IPS-NIHi11 (cell line): Measurements from ENCODE around the gene SSH3.
A peak's percentile ranks its signal among the peaks of the same experiment; 100 is the strongest.

Experiments used
- DNase-seq: peaks from one replicate; pipeline ENCODE4 v3.0.0; 2012; ENCODE audit warnings: mixed read lengths, low spot score

Gene SSH3

DNA sequence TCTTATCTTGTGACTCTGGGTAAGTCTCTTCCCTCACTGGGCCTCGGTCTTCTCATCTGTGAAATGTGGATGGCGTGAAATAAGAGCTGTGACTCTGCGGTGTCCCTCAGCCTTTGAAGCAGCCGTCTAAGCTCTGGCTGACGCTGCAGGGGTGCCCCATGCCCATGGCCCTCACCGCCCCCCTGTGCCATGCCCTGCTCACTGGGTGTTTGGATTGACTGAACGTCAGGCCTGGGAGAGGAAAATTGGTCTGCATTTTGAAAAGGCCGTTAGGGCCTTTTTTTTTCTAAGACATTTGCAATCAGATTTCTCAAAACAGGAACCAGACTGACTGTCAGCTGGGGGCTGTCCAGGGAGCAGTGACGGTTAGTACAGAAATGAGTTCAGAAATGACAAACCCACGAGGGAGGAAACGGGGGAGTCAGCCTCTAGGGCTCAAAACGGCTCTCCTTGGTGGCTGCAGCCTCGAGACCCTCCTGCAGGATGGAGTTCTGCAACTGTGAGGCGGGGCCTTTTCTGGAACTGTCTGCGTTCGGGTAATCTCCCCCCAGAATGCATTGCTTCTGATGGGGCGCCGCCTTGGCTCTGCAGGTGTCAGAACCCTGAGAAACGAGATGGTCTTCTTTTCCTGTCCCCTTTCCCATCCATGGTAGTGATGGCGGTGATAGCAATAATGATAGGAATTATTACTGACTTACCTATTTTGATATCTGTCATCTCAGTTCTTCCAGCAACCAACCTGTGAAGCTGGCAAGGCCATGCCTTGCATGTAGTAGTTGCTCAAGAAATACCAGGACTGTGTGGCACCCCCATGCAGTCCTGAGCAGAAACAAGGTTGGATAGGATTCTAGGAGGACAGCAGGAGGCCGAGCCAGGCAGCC lies 35.0 kb upstream of the SSH3 start:
- no peak for DNase-seq

DNA sequence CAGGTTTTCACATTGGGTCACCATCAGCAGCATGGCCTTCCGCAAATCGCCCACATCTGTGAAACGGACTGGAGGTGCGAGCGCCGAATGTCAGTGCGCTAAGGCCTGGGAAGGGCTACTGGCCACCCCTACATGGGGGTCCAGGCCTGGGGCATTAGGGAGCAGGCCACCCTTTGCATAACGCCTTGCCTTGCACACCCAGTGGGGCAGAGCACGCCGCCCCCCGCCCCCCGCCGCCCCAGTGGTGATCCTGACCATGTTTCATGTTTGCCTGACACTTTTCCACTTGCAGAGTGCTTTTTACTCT lies 34.4 kb upstream of the SSH3 start:
- DNase-seq = no peak

GRCh38 chr11:67269401-67270255 lies 33.7 kb upstream of the SSH3 start:
- no peak for DNase-seq

DNA sequence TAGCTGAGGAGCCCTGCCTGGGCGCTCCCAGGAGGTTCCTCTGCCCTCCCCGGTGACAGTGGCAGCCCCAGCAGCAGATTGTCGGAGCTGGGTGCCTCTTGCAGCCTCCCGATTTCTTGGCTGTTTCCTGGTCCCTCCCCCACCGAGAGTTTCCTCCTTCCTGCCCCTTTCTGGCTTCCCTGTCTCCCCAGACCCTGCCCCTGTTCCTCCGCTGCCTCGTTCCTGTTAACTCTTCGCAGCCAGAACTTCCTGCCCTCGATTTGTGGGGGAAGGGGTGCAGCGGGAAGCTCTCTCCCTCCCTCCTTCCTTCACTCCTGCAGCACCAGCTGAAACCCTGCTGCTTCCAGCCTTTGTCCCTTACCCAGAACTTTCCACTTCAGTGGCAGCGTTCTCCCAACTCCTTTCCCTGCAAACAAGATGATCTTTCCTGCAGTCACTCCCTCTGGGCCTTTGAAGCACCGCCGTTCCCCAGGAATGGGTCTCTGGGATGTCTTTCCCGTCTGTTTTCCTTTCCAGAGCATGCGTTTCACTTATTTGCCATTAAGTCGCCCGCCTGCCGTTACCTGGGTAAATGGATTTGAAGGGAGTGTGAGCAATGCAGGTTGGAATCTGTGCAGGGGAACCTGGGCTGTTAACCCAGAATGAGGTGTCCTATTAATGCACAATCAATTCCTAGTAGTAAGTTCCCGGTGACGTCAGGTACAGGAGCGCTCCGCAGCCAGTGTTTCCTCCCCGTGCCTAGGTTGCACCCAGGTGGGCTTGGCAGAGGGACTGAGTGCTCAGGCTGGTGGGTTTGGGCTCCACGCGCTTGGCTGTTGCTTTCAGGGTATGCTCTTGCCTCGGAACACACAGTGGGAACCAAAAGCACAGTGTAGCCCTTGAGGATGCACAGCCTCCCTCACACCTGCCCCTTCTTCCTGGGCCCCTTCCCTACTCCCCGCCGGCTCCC lies 32.8 kb upstream of the SSH3 start:
- peak; percentile 72 for DNase-seq

DNA sequence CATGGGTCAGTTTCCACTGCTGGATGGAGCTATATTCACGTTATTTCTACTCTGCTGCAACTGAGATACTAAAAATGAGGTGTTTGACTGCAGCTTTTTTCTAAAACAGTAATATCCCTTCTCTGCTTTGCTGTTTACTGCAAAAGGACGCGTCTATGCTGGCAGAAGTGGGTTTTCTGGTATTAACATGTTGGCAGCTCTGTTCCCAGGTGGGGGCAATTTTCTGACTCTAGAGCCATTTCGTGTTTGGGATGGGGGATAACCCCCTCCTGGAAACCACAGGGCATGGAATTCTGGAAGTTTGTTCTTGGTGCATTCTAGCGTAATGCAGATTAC lies 32.2 kb upstream of the SSH3 start:
- DNase-seq = no peak

- no peak for DNase-seq
Observed at GRCh38 chr11:67271541-67272284, 31.6 kb upstream of the SSH3 start.

DNA sequence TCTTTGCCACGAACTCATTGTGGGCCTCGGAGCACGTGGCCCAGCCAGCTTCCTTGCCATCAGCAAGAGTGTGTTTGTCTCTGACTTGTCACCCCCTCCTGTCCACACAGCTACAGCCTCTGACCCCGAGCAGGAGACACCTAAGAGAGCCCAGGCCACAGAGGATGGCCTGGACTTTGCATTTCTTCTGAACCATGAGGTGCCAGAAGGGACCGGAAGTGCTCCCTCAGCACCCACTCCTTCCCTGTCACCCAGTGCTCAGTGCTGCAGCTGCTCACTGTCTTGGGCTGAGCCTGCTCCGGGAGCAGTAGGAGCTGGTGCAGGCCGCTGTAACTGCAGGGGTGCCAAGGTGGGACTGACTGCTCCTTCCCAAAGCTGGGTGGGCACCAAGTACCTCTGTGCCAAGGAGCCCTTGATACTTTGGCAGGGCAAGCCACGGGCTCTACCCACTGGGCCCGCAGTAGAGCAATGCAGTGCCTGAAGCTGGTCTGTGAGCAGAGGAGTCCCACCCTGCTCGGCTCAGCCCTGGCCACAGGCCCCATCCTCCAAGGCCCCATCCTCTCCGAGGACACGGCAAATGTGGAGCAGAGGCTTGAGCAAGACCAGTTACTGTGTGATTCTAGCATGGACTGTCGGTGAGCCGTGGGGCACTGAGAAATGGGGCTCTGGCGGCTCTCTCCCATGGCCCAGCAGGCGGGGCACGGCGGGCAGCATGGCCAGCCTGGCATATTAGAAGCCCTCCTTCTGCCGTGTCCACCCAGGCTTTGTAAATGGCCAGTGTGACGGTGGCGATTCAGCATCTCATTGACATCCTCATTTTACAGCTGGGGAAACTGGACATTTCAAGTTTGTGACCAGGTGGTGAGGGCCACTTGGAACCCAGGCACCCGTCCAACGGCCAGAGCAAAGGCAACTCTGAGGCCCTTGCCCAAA lies 30.7 kb upstream of the SSH3 start:
- DNase-seq = no peak

DNA sequence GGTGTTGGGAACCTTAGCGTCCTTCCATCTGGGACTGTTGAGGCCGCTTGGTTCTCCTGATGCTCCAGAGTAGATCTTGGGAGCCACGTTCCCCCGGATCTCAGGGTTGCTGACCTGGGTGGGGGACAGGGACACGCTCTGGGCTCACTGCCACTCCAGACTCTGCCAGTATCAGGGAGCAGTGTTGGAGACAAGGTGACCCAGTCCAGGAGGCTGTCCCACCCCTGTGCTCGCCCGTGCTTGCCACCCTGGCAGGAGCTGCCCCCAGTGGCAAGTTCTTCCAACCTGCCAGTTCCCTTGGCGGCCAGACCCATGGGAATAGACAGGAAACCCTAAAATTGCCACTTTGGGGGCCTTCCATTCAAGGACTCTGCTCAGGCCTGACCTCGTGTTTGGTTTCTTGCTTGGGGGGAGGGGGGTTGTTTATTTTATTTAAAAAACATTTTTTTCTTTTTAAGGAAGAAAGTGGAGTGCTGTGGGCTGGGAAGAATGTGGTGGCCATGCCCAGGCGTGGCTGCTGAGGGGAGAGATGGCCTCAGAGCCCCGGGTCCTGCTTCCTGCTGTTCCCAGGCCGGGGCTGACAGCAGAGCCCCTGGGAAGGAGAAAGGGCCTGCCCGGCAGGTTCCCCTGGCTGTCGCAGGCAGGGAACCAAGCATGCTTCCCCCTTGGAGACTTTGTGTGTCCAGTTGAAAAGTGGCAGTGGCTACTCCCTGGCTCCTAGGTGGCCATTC lies 29.9 kb upstream of the SSH3 start:
- no peak for DNase-seq

DNA sequence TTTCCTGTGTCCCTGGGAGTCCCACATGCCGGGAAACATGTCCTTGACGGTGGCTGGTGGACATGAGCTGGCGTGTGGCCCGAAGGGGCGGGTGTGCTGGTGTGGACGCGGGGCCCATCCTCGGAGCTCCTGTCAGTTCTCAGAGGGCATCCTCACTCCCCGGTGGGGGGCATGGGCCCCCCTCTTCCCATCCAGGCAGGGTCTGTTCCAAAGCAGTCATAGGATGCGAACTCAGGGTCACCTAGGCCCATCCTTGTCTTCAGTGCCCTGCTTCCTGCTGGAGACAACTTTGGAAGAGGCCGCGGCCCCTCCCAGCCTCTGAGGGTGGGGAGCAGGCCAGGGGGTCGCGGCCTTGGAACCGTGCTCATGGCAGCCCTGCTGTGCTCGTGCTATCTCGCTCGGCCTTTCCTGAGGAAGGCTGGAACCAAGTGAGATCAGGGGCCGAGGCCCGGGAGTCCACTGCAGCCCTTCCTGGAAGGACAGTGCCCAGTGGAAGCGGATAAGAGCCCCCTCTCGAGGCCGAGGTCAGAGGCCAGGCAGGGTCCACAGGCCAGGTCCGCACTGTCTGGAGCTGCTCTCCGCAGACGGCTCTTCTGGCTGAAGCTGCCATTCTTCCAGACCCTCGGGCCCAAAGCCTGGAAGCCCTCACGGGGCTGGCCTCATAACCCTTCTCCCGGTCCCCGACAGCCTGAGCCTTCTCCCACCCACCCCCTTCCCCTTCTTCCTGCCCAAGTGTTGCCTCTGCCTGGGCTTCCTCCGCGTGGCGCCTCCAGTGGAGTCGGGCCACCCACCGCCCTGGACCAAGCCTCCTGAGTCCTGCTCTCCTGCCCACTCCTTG lies 28.3 kb upstream of the SSH3 start:
- no peak for DNase-seq

DNA sequence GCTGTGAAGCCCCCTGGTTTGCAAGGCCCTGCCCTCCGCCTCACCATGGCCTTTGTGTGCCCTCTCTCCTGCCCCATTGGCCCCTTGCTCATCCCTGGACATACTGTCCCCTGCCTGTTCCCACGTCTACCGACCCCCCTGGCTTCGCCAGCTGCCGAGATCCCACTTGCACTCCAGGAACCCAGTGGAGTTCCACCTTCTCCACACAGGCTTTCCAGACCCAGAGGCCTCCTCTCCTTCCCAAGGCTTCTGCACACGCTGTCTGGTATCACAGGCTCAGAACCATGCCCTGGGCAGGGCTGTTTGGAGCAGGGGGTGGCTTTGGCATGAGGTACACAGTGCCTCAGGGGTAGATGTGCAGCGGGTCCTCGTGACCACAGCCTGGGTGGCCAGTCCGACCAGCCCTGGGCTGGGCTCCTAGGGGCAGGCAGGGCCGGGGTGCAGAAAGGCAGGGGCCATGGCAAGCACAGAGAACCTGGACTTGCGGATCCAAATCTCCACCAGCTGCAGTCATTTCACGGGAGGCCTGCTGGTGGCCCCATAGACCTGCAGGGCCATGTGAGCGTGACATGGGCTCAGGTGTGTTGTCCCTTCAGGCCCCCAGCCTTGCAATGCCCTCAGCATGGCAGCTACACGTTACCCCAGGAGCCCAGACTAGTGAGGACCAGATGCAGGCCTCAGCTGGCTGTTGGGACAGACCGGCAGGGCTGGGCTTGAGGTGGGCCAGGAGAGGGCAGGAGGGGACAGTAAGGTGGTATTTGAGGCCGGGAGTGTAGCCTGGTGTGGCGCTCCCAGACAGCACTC lies 27.5 kb upstream of the SSH3 start:
- DNase-seq = no peak

- DNase-seq = no peak
Observed at GRCh38 chr11:67276781-67277230, 26.5 kb upstream of the SSH3 start.

- peak; percentile 84 for DNase-seq
Observed at GRCh38 chr11:67277231-67277961, 25.9 kb upstream of the SSH3 start.

DNA sequence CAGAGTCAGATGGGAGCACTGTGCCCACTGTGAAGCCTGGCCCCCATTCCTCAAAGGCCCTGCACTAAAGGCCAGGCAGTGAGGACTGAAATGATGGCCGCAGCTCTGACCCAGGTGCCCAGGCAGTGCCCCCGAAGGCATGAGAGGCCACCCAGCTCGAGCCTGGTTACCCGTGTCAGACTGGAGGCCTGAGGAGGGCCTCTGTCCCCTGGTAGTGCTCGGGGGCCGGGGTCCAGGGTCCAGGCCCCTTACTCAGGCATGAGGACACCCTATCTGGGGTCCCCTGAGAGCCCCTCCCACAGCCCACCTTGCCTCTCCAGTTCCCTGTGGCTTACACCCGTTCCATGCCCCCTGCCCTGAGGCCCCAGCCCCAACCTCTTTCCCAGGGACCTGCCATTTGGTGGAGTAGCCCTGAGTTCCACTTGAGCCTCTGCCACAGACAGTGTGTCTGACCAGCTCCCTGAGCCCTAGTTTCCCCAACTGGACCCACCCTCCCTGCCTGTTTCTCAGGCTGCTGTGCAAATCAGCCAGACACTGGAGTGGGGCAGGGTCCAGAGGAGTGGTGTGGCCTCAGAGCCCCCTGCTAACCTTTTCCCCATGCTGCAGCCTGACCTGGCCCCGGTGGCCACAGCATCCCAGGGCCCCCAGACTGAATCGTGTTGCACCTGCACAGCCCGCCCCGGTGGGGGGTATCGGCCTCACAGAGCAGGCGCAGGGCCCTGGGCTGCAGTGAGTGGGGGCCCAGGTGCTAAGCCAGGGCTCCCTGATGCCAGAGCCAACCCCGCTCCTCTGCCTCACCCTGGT lies 25.0 kb upstream of the SSH3 start:
- DNase-seq = no peak

DNA sequence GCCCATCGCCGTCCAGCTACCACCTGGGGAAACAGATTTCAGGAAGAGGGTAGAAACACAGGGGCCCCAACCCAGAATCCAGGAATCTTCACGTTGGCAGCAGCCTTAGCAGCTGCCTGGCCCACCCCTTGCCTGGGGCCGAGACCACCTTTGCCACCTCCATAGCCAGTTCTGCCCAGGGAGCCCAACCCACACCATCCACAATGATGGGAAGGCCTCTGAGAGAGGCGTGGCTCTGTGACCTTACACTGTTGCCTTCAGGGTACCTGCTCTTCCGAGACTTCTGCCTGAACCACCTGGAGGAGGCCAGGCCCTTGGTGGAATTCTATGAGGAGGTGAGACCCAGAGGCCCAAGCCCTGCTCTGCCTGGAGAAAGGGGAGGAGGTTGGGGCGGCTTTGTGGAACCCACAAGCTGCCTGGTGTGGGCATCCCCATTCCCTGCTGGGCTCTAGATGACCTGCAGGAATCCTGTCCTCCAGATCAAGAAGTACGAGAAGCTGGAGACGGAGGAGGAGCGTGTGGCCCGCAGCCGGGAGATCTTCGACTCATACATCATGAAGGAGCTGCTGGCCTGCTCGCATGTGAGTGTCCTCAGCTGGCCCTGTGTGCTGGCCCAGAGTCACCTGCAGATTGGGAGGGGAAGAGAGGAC lies 24.3 kb upstream of the SSH3 start:
- no peak for DNase-seq

GRCh38 chr11:67279589-67280340 lies 23.6 kb upstream of the SSH3 start:
- no peak for DNase-seq
